Measurements from ENCODE around the gene PAEP.
"Not testable (repeated sequence)": the region's sequence is repeated elsewhere in the genome, so short reads cannot be mapped to it uniquely, and the experiment has no call there.

Gene PAEP

DNA sequence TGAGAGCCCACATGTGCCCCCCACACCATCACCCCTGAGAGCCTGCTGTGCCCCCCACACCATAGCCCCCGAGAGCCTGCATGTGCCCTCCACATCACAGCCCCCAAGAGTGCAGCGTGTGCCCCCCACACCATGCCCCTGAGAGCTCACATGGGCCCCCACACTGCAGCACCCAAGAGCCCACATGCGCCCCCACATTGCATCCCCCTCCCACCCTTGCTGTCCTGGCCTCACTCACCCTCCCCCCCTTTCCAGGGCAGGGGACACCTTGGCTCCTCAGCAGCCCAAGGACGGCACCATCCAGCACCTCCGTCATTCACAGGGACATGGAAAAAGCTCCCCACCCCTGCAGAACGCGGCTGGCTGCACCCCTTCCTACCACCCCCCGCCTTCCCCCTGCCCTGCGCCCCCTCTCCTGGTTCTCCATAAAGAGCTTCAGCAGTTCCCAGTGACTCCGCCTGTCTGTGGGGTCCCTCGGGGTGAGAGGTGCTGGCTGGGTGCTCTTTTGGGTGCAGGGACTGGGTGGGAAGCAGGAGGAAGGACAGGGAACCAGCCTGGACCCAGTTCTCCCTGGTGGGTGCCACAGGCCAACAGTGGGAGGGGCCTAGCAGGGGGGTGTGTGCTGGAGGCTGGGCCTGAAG lies 35.3 kb upstream of the PAEP start:
- no peak for DNase-seq

DNA sequence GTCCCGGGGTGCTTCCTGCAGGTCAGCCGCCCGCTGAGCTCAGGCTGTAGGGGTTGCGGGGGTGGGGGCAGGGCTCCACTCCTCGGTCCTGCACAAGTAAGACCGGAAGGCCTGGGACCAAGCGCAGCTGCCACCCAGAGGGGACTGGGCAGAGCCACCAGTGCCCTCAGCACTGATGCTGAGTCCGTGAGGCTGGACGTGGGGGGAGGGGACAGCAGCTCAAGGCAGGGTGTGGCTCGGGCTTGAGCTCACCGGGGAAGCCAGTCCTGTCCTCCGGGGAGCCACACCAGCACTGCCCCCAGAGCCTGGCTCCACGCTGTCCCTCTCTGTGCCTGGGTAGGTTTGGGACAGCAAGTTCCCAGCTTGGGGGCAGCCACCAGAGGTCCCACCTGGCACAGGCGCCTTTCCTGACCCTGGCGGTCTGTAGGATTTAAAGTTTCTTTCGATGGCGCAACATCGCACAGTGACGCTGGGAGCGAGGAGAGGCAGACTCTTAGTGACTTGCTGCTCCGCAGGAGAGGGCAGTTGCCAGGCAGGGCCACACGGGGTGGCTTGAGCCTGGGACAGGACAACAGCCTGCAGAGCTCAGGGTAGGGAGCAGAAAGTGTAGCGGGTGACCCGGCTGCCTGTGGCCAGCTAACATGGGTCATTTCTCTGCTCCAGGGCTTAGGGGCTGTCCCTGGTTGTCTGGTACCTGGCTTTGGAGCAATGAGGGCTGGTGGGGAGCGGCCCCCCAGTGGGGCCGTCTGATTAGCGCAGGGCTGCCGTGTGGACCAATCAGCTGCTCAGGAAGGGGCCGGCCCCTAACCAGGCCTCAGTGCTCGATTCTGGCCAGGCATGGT lies 34.6 kb upstream of the PAEP start:
- no peak for DNase-seq

DNA sequence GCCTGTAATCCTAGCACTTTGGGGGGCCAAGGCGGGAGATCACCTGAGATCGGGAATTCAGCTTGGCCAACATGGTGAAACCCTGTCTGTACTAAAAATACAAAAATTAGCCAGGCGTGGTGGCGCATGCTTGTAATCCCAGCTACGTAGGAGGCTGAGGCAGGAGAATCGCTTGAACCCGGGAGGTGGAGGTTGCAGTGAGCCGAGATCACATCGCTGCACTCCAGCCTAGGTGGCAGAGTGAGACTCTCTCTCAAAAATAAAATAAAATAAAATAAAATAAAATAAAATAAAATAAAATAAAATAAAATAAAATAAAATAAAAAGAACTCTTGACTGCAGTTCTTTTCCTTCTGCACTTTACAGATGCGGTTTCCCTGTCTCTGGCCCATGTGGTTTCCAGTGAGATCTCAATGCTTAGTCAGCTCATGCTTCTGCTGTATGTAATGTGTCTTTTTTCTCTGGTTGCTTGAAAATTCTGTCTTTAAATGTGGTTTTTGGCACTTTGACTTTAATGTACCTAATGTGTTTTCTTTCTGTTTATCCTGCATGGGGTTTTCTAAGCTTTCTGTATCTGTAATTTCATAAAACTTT lies 32.6 kb upstream of the PAEP start:
- DNase-seq: not testable (repeated sequence)

DNA sequence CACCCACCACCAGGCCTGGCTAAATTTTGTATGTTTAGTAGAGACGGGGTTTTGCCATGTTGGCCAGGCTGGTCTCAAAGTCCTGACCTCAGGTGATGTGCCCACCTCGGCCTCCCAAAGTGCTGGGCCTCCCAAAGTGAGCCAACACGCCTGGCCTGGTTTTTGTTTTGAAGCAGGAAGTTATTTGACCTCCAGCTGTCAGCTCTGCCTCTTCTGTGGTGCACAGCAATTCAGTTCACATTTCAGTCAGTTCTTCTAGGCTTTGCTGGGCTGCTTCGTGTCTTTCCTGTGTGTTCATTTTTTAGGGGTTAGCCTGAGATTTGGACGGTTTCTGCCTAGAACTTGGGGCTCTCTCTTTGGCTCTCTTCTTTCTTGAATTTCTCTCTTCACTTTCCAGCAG lies 31.4 kb upstream of the PAEP start:
- no peak for DNase-seq

DNA sequence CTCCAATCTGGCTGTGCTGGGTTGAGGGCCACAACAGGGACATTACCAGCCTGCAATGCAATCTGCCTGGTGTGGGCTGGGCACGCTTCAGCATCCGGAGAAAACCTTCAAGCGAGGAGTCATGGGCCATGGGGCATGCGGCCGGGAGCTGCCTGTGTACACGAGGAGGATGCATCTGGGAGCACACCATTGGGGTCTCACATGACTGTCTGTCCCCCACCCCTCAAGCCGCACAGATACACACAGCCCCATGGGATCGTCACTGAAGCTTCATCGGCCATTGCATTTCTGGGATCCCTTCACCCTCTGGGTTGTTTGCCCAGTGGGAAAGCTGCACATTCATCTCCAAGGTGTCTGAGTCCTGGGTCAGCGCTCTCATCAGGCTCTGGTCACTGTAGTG lies 30.5 kb upstream of the PAEP start:
- DNase-seq: no peak

DNA sequence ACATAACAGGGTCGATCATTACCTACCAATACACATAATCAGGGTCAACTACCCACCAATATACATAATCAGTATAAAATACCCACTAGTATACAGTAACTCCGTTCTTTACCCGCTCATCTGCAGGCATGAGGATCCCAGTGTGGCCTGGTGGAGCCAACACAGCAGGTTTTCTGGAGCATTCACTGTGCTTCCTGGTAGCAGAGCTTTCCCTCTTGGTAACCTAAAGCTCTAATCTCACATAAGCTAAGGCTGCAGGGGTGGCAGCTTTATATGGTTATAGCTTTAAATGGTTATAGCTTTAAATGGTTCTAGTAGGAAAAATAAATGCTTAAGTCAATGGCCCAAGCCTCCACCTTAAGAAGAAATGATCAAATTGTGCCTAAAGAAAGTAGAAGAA lies 28.4 kb upstream of the PAEP start:
- DNase-seq: no peak

DNA sequence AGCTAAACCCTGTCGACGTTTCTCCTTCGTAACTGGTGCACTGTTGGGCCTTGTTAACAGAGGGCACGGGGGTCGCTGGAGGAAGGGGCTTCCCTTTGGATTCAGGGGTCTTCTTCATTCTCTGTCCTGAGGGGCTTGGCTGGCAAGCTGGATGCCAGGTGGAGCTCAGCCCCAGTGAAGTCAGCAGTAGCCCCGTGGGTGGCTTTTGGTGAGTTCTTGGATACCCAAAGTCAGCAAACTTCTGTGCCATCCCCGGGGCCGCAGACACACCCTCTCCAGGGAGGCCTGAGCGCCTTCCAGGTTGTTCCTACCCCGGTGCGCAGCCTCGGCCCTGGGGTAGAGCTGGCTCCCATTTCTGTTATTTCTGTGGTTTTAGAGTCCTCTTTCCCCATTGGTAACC lies 27.9 kb upstream of the PAEP start:
- no peak for DNase-seq

DNA sequence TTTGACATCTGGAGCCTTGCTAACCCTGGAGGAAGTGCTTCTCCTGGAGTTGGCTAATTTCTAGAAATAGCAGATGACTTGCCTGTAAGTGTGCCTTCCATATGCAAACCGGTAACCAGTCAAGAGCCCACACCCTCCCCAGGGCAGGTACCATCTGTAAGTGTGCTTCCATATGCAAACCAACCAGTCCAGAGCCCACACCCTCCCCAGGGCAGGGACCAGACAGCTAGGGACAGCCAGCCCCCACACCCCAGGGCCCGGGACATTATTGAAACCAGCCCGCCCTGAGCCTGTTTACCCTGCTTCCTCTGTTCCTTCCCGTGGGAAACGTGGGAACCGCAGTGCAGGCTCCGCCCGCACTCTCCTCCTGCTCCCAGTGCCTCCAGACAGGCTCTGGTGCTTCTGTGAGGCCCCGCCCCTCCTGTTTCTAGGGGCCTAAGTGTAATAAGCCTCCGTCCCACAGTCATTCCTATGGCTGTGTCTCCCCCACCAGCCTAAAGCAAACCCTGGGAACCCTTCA lies 27.3 kb upstream of the PAEP start:
- not testable (repeated sequence) for DNase-seq

DNA sequence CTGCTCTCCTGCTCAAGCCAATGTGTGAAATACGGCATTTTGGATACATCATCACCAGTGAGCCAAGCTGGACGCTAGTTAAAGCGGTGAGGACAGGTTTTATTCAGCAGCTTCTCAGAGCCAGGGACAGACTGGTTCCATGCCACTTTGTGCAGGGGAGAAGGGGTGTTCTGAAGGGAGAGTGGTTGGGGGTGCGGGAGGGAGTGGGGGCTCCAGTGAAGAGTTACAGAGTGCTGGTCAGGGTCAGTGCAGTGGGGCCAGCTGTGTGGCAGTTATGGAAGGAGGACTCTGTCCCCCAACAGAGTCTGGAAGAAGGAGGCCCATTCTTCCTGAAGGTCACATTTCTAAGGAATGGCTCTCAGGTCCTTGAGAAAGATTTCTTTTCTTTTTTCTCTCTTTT lies 26.7 kb upstream of the PAEP start:
- DNase-seq: not testable (repeated sequence)

DNA sequence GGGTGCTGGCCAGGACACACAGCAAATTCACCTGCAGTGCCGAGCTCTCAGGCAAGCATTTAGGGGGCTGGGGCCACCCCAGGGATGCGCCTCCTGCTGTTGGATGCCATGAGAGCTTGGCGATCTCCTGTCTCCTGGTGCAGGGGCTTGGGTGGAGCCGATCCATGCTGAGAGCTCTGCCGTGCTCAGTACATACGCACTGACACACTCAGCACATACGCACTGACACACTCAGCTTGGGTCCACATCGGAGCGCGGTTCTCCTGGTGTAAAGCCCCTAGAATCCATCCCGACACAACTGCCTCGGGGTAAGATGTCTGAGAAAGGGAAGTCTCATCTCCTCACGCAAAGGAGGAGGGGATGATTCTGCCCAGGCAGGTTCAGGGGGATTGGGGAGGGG lies 25.9 kb upstream of the PAEP start:
- not testable (repeated sequence) for DNase-seq

DNA sequence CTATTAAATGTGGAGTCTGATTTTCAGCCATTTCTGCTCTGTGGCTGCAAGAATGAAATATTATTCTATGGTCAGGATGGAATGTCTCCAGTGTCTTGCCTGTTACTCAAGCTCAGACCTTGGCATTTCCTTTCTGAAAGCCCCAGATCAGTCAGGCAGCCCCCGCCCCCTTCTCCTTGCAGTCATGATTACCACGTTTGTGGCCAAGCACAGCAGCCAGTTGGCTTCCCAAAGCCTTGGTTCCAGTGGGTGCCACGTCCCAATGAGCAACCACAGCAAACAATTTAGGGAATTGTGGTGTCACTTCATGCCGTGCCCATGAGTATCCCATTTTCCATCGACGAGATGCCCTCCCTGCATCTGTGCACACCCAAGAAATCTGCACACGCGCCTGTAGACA lies 25.3 kb upstream of the PAEP start:
- no peak for DNase-seq

DNA sequence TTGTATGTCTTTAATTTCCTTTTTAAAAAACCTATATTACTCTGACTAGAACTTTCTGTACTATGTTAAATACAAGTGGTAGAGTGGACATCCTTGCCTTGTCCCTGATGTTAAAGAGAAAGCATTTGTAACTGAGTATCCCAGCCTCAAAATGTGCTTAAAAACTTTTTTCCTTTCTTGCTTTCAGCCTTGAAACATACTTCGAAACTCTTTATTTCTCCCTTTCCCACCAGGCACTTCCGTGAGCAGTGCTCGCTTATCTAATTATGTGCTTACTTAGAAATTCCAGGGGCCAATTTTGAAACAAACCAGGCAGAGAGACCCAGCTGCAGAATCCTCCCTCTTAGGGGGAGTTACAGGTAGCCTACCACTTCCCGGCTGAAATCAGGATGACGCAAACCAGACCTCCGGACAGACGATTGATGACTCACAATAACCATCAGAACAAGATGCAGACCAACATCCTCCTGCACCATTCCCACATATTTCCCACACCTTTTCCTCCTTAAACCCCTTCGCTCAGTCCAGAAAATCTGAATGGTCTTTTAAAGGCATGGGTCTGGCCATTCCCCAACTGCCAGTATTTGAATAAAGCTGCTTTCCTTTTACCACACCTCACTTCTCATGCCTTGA lies 18.2 kb upstream of the PAEP start:
- DNase-seq: not testable (repeated sequence)

DNA sequence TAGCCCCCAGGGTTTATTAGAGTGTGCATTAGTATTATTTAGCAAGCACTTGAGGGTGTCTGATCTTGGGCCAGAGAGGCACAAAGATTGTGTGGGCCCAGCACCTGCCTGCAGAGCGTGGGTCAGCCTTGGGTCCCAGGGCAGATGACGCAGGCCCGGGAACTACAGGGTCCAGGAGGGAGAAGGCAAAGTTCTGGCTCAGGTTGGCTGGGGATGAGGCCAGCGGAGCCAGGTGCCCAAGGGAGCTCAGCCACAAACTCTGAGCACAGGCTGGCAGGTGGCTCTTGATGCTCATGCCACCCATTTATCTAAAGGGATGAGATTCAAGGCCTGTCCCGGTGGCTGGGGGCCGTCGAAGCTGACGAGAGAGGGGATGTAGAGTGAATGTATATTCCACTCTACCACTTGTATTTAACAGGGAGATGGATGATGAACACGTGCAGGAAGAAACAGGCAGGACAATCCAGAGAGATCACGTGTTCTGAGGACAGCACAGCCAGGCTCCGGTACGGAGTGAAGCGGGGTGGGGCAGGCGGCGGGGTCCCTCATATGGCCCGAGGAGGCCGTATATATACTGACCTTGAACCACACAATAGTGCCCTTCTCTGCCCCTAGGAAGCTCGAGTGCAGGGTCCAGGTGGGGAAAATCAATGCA lies 16.4 kb upstream of the PAEP start:
- peak; percentile 46 for DNase-seq

DNA sequence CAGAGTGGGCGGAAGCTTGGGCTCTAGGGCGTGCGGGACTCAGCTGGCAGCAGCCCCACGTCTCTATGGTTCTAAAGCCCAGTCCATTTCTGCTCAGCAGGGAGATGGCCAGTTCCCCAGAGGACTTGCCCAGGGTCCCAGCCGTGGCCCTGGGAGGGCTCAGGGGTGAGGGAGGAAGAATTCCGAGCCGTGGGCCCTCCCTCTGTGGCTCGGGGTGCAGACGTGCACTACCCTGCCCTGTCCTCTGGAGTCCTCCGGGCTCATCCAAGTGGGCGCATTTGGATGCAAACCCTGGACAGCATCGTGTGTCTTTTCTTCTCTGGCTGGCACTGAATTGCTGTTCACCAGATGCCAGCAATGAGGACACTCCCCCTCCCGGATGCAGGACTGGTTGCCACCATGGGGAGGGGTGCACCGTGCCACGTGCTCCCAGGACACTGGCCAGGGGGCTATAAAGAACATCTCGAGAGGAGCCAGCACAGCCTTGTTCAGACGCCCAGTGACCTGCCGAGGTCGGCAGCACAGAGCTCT lies 15.8 kb upstream of the PAEP start, which contains the start of gene OBP2A:
TSS of gene OBP2A (plus strand) at position 481 of the 531 bp plus-strand sequence. CDS start 55 bp downstream, outside the sequence.
- DNase-seq: not testable (repeated sequence)

DNA sequence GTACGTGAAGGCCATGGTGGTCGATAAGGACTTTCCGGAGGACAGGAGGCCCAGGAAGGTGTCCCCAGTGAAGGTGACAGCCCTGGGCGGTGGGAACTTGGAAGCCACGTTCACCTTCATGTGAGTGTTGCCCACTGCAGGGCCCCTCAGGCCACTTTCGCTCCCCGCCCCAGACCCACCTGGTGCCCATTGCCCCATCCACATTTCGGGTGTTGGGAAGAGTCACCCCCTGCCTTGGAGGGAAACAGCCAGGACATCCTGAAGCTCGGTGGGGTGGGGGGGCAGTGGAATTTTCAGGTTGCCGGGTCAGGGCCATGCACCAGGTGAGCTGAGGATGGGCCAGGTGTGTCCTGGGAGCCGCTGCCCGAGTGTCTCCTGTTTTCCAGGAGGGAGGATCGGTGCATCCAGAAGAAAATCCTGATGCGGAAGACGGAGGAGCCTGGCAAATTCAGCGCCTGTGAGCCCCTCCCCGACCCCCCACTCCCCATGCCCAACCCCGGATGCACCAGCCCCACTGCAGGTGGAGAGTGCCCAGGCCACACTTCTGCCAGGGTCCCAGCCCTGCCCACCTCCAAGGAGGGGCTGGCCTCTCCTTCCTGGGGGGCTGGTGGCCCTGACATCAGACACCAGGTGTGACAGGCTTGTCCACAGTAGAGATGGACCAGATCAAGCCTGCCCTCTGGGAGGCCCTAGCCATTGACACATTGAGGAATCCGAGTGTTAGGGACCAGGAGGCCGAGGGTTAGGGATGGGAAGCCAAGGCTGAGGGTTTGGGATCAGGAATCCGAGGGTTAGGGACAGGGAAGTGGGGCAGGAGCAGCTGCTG lies 14.6 kb upstream of the PAEP start:
- not testable (repeated sequence) for DNase-seq

DNA sequence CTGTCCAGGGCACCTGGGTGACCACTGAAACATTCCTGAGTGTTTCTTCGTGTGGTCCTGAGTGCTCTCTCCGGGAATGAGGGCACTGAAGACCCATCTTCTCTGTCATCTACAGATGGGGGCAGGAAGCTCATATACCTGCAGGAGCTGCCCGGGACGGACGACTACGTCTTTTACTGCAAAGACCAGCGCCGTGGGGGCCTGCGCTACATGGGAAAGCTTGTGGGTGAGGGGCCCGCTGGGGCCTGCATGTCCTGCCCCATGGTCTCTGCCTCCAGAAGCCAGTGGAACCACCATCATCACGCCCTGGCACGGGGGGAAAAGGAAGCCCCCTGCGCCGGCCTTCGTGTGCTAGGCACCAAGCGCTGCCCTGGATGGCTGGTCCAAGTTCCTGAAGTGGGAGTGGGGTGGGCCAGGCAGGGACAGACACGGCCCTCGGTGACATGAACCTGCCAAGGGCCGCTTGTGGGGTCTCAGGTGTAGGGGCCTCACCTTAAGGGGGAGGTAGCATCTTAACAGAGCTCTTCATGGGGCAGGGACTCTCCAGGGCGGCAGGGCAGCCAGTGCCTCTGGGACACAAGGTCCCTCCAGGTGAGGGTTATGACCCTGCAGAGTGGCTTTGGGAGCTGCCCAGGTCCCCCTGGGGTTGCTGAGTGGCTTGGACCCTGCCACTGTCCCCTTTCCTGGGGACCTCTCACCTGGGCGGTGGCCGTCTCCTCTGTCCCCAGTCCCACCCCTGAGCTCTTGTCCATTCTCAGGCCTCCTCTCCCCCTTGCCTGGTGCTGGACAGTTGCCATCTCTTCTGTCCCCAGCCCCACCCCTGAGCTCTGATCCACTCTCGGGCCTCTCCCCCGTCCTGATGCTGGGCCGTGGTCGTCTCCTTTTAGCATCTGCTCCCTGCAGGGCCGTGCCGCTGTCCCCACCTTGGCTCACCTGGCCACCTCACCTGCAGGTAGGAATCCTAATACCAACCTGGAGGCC lies 13.5 kb upstream of the PAEP start:
- DNase-seq: no peak

DNA sequence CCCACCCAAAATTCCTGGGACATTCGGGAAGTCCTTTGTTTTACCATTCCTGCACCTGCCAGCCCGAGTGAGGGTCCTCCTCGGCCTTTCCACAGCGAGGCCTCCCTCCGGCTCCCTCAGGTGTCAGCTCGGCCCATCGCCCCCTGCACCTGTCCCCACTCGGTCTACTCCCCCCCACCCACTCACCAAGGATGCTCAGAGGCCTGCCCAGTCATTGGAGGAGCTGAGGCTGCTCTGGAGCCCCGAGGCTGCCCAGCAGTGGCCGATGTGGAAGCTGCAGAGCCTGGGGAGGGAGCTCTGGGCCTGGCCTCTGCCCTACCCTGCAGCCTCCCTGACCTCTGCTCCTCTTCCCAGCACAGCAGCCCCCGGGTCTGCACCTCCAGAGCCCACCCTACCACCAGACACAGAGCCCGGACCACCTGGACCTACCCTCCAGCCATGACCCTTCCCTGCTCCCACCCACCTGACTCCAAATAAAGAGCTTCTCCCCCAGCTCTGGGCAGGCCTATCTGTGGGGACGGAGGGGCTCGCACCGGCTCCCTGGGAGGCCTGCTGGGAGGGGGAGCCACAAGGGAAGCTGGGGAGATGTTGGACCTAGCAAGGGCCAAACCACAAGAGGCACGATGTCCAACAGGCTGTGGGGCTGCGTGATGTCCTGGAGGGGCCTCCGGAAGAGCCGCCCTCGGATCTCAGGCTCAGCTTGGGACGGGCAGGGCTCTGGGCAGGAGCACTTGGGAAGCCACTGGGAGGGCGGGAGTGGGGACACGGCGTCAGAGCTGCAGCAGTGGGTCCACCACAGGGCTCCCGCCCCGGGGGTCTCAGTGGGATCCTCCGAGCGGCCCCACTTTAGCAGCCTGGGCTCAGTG lies 11.8 kb upstream of the PAEP start:
- DNase-seq: not testable (repeated sequence)

DNA sequence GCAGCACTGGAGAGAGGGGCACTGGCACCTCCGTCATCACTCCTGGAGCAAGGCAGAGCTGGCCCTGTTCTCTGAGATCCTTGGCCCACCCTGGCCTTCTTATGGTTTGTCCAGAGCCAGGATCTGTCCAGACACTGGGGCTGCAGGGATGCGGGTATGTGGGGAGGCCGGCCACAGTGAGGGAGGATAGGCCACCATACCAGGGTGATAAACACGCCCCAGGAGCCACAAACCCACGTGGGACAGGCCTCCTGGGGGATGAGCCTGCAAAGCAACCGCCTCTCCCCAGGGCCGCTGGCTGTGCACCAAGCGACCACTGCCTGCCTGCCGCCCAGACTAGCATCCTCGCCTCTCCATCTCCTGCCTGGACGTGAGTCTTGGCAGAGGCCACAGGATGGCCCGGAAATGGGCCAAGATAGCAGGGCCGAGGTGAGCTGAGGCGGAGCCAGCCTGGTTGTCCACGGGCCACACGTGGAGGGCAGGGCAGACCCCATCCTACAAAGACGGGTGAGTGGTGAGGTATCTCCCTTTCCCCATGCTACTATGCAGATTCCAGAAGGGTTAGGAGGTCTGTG lies 11.1 kb upstream of the PAEP start:
- DNase-seq: no peak

DNA sequence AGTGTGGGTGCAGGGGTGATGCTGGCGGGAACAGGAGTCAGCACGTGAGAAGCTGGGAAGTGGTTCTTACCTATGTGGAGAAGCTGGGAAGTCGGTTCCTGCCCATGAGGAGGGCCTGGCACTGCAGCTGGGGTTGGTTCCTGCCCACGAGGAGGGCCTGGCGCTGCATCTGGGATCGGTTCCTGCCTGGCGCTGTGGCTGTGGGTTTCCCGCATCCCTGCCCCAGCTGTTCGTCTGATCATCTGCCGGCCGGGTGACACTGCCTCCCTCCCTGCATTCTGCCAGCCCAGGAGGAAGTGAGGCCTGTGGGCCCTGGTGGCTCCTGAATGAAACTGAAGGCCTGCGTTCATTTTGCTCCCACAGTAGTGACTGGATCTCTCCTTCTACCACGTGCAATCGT lies 10.5 kb upstream of the PAEP start:
- no peak for DNase-seq

Data from DMS79 treated with DMSO at 0.1 percent for 48 hours (cell line).